ENCODE measurements around the gene TRPV5. TPM values are rescaled to one million over a fixed set of nuclear protein-coding genes. Genes with fewer than 3 reads are reported as not detected.

TRPV5 gene
- total and polyA plus RNA-seq, 2 experiments from 2014 or later, result not detected

- no peaks in the 10 kb centered on the region for H3K79me2 ChIP-seq (ENCODE audit: insufficient read depth)
- no peak for DNase-seq
- H4K20me1 ChIP-seq (ENCODE audit: insufficient read depth), result no peaks in the 10 kb centered on the region
- H3K9ac ChIP-seq, result no peak overlapping the region
- in situ Hi-C loops (cut with MboI), result no loop called here
- no peak overlapping the region for H3K4me3 ChIP-seq
- H3K9me2 ChIP-seq (ENCODE audit: insufficient read depth), result no peaks in the 10 kb centered on the region
- H3K4me2 ChIP-seq (ENCODE audit: unreplicated experiment), result no peak overlapping the region
- H3K36me3 ChIP-seq (ENCODE audit: low read depth), result no peaks in the 10 kb centered on the region
- no peaks in the 10 kb centered on the region for H3K27me3 ChIP-seq (replicated peaks; ENCODE audit: insufficient read depth)
- H3K4me1 ChIP-seq (ENCODE audit: insufficient read depth), result no peaks in the 10 kb centered on the region
- H3K9me3 ChIP-seq (ENCODE audit: low read depth), result peaks cover 2% of the 10 kb centered on the region
- H2AFZ ChIP-seq, result no peak overlapping the region
- TF ChIP-seq EZH2phosphoT487 (IDR thresholded peaks at IDR 0.05; ENCODE audit: insufficient read depth, low read depth), result no peak
- no peak for TF ChIP-seq EZH2 (IDR thresholded peaks at IDR 0.05; ENCODE audit: insufficient read depth, poor library complexity, severe bottlenecking)
- no peaks in the 10 kb centered on the region for H3F3A ChIP-seq (ENCODE audit: insufficient read depth)
- H3K27ac ChIP-seq, result no peak overlapping the region
These were observed 29.4 kb downstream of the TRPV5 start for GRCh38 chr7:142904128-142904527.

DNA sequence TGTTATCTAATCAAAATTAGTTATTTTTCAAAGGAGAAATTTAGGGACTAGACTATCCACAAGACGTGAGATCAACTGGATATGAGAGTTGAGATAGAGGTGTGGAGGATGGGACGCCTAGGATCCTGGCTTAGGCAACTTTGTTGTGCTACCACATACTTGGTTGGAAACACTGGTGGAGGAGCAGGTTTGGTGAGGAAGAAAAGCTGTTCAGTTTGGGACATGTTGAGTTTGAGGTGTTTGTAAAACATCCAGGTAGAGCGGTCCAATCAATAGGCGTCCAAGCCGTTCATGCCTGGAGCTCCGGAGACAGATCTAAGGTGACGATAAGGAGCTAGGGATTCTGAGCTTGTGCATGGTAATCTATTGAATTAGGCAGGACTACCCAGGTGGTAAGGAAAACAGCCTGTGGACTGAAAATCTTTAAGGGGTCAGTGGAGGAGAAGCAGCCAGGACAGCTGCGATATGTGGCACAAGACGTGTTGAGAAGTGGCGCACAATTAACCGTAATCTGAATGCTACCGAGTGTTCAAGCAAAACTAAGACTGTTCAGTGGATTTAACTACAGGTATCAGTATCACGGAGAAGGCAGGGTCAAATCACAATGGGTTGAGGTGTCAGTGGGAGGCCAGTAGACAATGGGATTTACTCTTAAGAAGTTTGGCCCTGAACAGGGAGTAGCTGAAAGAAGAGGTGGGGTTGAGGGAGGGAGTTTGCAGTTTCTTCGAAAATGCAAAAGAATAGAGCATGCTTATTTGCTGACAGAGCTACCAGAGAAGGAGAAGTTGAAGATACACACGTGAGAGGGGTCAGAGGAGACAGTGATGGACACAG is 31.9 kb downstream of the TRPV5 start:
- H3K9me3 ChIP-seq (ENCODE audit: low read depth), result peaks cover 2% of the 10 kb centered on the region
- no peak overlapping the region for H3K9ac ChIP-seq
- H3K4me3 ChIP-seq, result no peak overlapping the region
- H3K27me3 ChIP-seq (replicated peaks; ENCODE audit: insufficient read depth), result no peaks in the 10 kb centered on the region
- DNase-seq, result no peak
- WGBS, 2 experiments (ENCODE audit: low coverage in 1 of 2, low lambda C conversion rate in 2 of 2, missing lambda C conversion rate in 2 of 2), result 52% methylated on average over 15 of the region's 15 CpGs
- no peaks in the 10 kb centered on the region for H4K20me1 ChIP-seq (ENCODE audit: insufficient read depth)
- TF ChIP-seq EZH2phosphoT487 (IDR thresholded peaks at IDR 0.05; ENCODE audit: insufficient read depth, low read depth) (no peak), EZH2 (IDR thresholded peaks at IDR 0.05; ENCODE audit: insufficient read depth, poor library complexity, severe bottlenecking) (no peak)
- H2AFZ ChIP-seq, result no peak overlapping the region
- in situ Hi-C loops (cut with MboI), result no loop called here
- no peak overlapping the region for H3K4me2 ChIP-seq (ENCODE audit: unreplicated experiment)
- no peaks in the 10 kb centered on the region for H3K79me2 ChIP-seq (ENCODE audit: insufficient read depth)
- H3K27ac ChIP-seq, result no peak overlapping the region
- no peaks in the 10 kb centered on the region for H3K4me1 ChIP-seq (ENCODE audit: insufficient read depth)
- no peaks in the 10 kb centered on the region for H3K36me3 ChIP-seq (ENCODE audit: low read depth)
- H3F3A ChIP-seq (ENCODE audit: insufficient read depth), result no peaks in the 10 kb centered on the region
- H3K9me2 ChIP-seq (ENCODE audit: insufficient read depth), result no peaks in the 10 kb centered on the region

DNA sequence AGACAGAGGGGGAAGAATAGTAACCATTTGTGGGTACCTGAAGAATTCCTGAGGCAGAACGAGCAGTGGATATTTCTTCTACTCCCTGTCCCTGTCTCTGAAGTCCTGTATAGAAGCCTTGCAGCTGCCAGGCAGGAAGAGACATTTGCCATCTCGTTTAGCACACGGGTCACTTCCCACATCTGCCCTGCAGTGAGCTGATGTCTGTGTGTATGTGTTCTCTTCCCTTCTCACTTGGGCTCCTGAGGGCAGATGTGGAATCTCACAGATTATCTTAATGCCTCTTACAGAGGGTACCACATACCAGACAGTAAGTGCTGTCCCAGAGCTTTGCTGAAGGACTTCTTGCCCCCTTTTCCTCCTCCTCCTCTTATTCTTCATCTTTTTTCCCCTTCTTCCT is 33.9 kb downstream of the TRPV5 start:
- in situ Hi-C loops (cut with MboI), result no loop called here

DNA sequence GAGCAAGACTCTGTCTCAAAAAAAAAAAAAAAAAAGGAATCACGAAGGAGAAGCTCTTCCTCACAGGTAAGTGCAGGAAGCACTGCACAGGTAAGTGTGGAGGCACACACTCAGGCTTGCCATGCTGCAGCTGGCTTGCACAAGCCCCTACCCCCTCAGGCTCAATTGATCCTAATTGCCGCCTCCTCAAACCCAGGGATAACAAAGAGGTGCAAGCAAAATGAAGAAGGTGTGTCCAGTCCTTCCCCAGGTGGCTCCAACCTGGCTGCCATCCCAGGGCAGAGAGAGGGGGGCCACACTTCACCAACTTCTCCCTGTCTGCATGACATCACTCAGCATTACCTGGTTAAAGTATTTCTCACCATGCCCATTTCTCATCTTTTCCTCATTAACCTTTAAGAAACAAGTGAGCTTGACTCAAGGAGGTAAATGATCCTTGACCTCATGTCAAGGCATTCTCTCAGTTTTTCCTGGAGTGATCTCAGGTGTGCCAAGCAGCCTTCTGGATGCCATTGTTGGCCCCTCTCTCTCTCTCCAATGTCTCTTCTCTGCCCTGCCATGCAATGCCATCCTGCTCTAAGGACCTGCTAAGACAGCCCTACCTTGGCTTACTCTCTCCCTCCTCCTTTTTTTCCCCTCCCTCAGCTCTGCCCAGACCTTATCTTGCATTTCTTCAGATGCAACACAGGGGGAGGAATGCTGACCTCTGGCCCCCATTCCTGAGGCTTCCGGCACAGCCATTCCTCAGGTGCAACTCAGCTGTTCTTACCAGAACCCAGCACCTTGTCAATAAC is 35.0 kb downstream of the TRPV5 start:
- Histone ChIP-seq H3K4me2 (ENCODE audit: unreplicated experiment) (no peak overlapping the region), H3K36me3 (ENCODE audit: low read depth) (no peaks in the 10 kb centered on the region), H3K4me3 (no peak overlapping the region), H3K27me3 (replicated peaks; ENCODE audit: insufficient read depth) (peaks cover 7% of the 10 kb centered on the region), H3K4me1 (ENCODE audit: insufficient read depth) (no peaks in the 10 kb centered on the region), H3F3A (ENCODE audit: insufficient read depth) (no peaks in the 10 kb centered on the region), H3K9ac (no peak overlapping the region), H3K79me2 (ENCODE audit: insufficient read depth) (no peaks in the 10 kb centered on the region), H2AFZ (no peak overlapping the region), H3K27ac (no peak overlapping the region), H3K9me2 (ENCODE audit: insufficient read depth) (no peaks in the 10 kb centered on the region), H3K9me3 (ENCODE audit: low read depth) (no peaks in the 10 kb centered on the region), H4K20me1 (ENCODE audit: insufficient read depth) (no peaks in the 10 kb centered on the region)
- 28 to 29% methylated on average over 3 of the region's 3 CpGs for WGBS, 2 experiments (ENCODE audit: low coverage in 1 of 2, low lambda C conversion rate in 2 of 2, missing lambda C conversion rate in 2 of 2)
- in situ Hi-C loops (cut with MboI), result no loop called here
- TF ChIP-seq EZH2phosphoT487 (IDR thresholded peaks at IDR 0.05; ENCODE audit: insufficient read depth, low read depth), result no peak
- no peak for TF ChIP-seq EZH2 (IDR thresholded peaks at IDR 0.05; ENCODE audit: insufficient read depth, poor library complexity, severe bottlenecking)
- DNase-seq, result no peak

More for the DNA sequence above, 33.9 kb downstream of the TRPV5 start:
- no peak overlapping the region for H3K9ac ChIP-seq
- DNase-seq, result no peak
- H3K4me1 ChIP-seq (ENCODE audit: insufficient read depth), result no peaks in the 10 kb centered on the region
- no peak overlapping the region for H2AFZ ChIP-seq
- H4K20me1 ChIP-seq (ENCODE audit: insufficient read depth), result no peaks in the 10 kb centered on the region
- H3F3A ChIP-seq (ENCODE audit: insufficient read depth), result no peaks in the 10 kb centered on the region
- H3K4me2 ChIP-seq (ENCODE audit: unreplicated experiment), result no peak overlapping the region
- peaks cover 7% of the 10 kb centered on the region for H3K27me3 ChIP-seq (replicated peaks; ENCODE audit: insufficient read depth)
- H3K27ac ChIP-seq, result no peak overlapping the region
- no peak overlapping the region for H3K4me3 ChIP-seq
- H3K79me2 ChIP-seq (ENCODE audit: insufficient read depth), result no peaks in the 10 kb centered on the region
- H3K9me2 ChIP-seq (ENCODE audit: insufficient read depth), result no peaks in the 10 kb centered on the region
- H3K36me3 ChIP-seq (ENCODE audit: low read depth), result no peaks in the 10 kb centered on the region
- TF ChIP-seq EZH2phosphoT487 (IDR thresholded peaks at IDR 0.05; ENCODE audit: insufficient read depth, low read depth) (no peak), EZH2 (IDR thresholded peaks at IDR 0.05; ENCODE audit: insufficient read depth, poor library complexity, severe bottlenecking) (no peak)
- WGBS, 2 experiments (ENCODE audit: low coverage in 1 of 2, low lambda C conversion rate in 2 of 2, missing lambda C conversion rate in 2 of 2), result 4 to 15% methylated on average over 3 of the region's 3 CpGs
- peaks cover 2% of the 10 kb centered on the region for H3K9me3 ChIP-seq (ENCODE audit: low read depth)
